Keratinocyte (primary cell): ENCODE data around the gene HDAC9.

Source experiments
- CTCF ChIP-seq, 3 experiments: IDR thresholded peaks in 1 of 3; conservative IDR thresholded peaks in 1 of 3; optimal IDR thresholded peaks in 1 of 3; 2 replicates in 2 of 3; 3 replicates in 1 of 3; pipeline versions ENCODE3 to v1.5.1; 2011; ENCODE audit warnings: low read length in 3 of 3, mild to moderate bottlenecking in 3 of 3, moderate library complexity in 2 of 3, control low read depth in 1 of 3, inconsistent platforms in 1 of 3; ENCODE audit not compliant: insufficient read depth in 2 of 3; ENCODE audit errors: extremely low read depth in 1 of 3
- EZH2 ChIP-seq: IDR thresholded peaks from one replicate; pipeline ENCODE4 v1.6.1; 2012; ENCODE audit warnings: inconsistent platforms, mild to moderate bottlenecking, low read length, moderate library complexity

- TF ChIP-seq CTCF (optimal IDR thresholded peaks at IDR 0.05 in 1 of 3, IDR thresholded peaks at IDR 0.05 in 1 of 3, conservative IDR thresholded peaks at IDR 0.05 in 1 of 3; ENCODE audit: extremely low read depth in 1 of 3, insufficient read depth in 2 of 3, low read length in 3 of 3) (no peak), EZH2 (no peak)
Measured at GRCh38 chr7:18593602-18594279, 98.2 kb downstream of the HDAC9 start.
